KOPT-K1 (cell line): Measurements from ENCODE around the gene TBL1XR1.
"Not testable (repeated sequence)": the region's sequence is repeated elsewhere in the genome, so short reads cannot be mapped to it uniquely, and the experiment has no call there.

Source experiments
- H3K27ac ChIP-seq: fragments of 200-600 bp; sonication (generic); 2 replicates; pipeline ENCODE4 v1.5.1; 2016; ENCODE audit warnings: antibody characterized with exemption, mild to moderate bottlenecking, low read depth, low read length; ENCODE audit not compliant: poor library complexity, severe bottlenecking
- H3K36me3 ChIP-seq: fragments of 200-600 bp; sonication (generic); 2 replicates; pipeline ENCODE4 v1.5.1; 2017; ENCODE audit warnings: antibody characterized with exemption, mild to moderate bottlenecking, low read length, moderate library complexity; ENCODE audit not compliant: insufficient read depth
- H3K9me3 ChIP-seq: fragments of 200-600 bp; sonication (generic); 2 replicates; pipeline ENCODE4 v1.5.1; 2017; ENCODE audit warnings: antibody characterized with exemption, low read length, mild to moderate bottlenecking; ENCODE audit not compliant: insufficient read depth, poor library complexity, severe bottlenecking

Gene TBL1XR1

GRCh38 chr3:177179281-177180067, 17.8 kb downstream of the TBL1XR1 start:
- Histone ChIP-seq H3K27ac (no peak overlapping the region), H3K9me3 (no peaks in the 10 kb centered on the region), H3K36me3 (peaks cover 28% of the 10 kb centered on the region; the same call in 1 of the 2 replicates)

- no peak overlapping the region for H3K27ac ChIP-seq
- H3K36me3 ChIP-seq = peaks cover 34% of the 10 kb centered on the region; the same call in 1 of the 2 replicates
- H3K9me3 ChIP-seq = no peaks in the 10 kb centered on the region
Observed at GRCh38 chr3:177177749-177178221, 19.5 kb downstream of the TBL1XR1 start.

- Histone ChIP-seq H3K27ac (no peak overlapping the region), H3K36me3 (peaks cover 61% of the 10 kb centered on the region), H3K9me3 (no peaks in the 10 kb centered on the region)
Observed at GRCh38 chr3:177174607-177175170, 22.6 kb downstream of the TBL1XR1 start.

DNA sequence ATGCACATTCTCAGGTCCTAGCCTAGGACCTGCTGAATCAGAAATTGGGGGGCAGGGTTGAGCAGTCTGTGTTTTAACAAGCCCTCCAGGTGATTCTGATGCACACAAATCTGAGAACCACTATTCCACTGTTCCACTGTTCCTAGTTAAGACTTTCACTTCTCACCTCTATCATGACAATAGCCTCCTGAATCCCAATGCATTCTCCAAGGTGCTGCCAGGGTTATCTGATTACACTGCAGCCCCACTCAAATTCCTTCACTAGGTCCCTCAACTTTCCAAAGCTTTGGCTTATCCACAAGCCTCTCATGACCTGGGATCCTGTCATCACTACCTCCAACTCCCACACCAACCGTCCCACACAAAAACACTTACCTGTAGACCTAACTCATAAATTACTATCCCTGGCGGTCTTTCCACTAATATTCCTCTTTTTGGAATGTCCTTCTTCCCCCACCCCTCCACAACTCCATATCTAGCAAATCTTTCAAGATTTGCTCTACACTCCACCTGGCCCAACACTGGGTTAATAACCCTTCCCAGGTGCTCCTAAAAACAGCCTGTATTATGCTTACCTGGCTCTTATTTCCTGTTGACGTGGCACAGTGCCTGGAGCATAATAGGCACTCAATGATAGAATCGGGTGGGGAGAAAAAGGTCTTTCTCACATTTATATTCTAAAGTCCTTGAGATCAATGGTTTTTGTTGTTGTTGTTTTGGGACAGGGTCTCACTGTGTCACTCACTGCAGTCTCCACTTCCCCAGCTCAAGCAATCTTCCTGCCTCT, 27.2 kb downstream of the TBL1XR1 start:
- Histone ChIP-seq H3K36me3 (peaks cover 65% of the 10 kb centered on the region), H3K9me3 (peaks cover 11% of the 10 kb centered on the region), H3K27ac (no peak overlapping the region)

DNA sequence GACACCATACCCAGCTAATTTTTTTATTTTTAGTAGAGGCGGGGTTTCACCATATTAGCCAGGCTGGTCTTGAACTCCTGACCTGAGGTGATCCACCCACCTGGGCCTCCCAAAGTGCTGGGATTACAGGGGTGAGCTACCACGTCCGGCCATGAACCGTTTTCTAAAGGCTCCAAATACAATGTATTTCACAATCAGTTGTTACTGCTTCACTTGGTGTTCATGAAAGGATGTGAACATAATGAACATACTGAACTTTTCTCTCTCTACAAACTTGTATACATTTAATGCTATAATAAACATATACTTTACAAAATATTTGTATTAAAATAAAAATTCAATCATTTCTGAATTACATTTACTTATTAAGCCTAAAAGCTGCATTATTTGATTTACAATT, 28.9 kb downstream of the TBL1XR1 start:
- peaks cover 11% of the 10 kb centered on the region for H3K9me3 ChIP-seq
- peaks cover 75% of the 10 kb centered on the region for H3K36me3 ChIP-seq
- no peak overlapping the region for H3K27ac ChIP-seq

GRCh38 chr3:177162742-177163141, 34.5 kb downstream of the TBL1XR1 start:
- Histone ChIP-seq H3K9me3 (peaks cover 14% of the 10 kb centered on the region), H3K36me3 (peaks cover 68% of the 10 kb centered on the region), H3K27ac (no peak overlapping the region)

DNA sequence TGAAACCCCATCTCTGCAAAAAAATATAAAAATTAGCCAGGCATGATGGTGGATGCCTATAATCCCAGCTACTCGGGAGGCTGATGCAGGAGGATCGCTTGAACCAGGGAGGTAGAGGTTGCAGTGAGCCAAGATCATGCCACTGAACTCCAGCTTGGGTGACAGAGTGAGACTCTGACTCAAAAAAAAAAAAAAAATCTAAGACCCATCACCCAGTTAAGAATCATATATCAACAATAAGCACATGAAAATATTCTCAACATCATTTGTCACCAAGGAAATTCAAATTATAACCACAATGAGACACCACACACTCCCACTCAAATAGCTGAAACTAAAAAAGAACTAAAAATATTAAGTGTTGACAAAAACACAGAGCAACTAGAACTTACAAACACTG, 35.7 kb downstream of the TBL1XR1 start:
- H3K27ac ChIP-seq, H3K9me3 ChIP-seq: not testable (repeated sequence)
- H3K36me3 ChIP-seq = peaks cover 61% of the 10 kb centered on the region

- Histone ChIP-seq H3K27ac (no peak overlapping the region), H3K9me3 (peaks cover 4% of the 10 kb centered on the region), H3K36me3 (peaks cover 40% of the 10 kb centered on the region)
Observed at GRCh38 chr3:177158461-177158860, 38.8 kb downstream of the TBL1XR1 start.

DNA sequence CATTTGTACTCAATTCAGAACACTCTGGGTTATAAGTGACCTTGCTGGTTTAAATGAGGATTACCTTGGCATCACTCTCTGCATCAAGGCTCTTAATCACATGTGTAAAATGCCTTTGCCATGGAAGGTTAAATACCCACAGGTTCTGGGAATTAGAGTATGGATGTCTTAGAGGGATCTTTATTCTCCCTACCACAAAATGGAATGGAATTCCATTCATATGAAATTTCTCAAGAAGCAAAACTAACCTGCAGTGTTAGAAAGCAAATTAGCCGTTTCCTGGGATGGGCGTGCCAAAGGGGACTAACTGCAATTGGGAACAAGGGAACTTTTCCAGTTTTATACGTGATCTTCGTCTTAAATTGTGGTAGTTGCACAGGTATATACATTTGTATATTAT, 39.8 kb downstream of the TBL1XR1 start:
- peaks cover 4% of the 10 kb centered on the region for H3K9me3 ChIP-seq
- H3K27ac ChIP-seq = no peak overlapping the region

GRCh38 chr3:177154733-177155132, 42.5 kb downstream of the TBL1XR1 start:
- Histone ChIP-seq H3K27ac (no peak overlapping the region), H3K9me3 (no peaks in the 10 kb centered on the region), H3K36me3 (peaks cover 12% of the 10 kb centered on the region; the same call in 1 of the 2 replicates)

More for the DNA sequence above, 39.8 kb downstream of the TBL1XR1 start:
- H3K36me3 ChIP-seq = peaks cover 30% of the 10 kb centered on the region

- Histone ChIP-seq H3K9me3 (no peaks in the 10 kb centered on the region), H3K36me3 (peaks cover 17% of the 10 kb centered on the region; the same call in 1 of the 2 replicates), H3K27ac (no peak overlapping the region)
Observed at GRCh38 chr3:177150970-177151627, 46.2 kb downstream of the TBL1XR1 start.

- no peaks in the 10 kb centered on the region for H3K9me3 ChIP-seq
- peaks cover 22% of the 10 kb centered on the region; the same call in 1 of the 2 replicates for H3K36me3 ChIP-seq
- no peak overlapping the region for H3K27ac ChIP-seq
Observed at GRCh38 chr3:177150218-177150916, 46.9 kb downstream of the TBL1XR1 start.

DNA sequence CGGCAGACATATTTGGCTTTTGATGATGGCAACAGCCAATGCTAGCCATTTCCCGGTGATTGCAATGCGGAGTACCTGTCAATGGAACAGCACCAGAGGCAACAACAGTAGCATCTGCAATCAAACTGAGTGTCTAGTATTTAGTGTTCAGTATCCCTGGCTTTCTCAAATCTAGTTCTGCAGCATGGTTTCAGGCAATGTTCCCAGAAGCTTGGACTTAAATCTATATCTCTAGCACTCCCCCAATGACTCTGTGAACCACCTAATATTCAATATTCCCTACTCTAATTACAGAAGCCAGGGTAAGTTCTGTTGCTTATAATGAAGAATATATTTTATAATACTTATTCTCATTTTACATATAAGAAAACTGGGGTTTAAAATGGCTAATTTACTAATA, 48.2 kb downstream of the TBL1XR1 start:
- peaks cover 22% of the 10 kb centered on the region; the same call in 1 of the 2 replicates for H3K36me3 ChIP-seq
- no peak overlapping the region for H3K27ac ChIP-seq
- H3K9me3 ChIP-seq = no peaks in the 10 kb centered on the region

- Histone ChIP-seq H3K27ac (no peak overlapping the region), H3K9me3 (no peaks in the 10 kb centered on the region), H3K36me3 (peaks cover 26% of the 10 kb centered on the region; the same call in 1 of the 2 replicates)
Observed at GRCh38 chr3:177147790-177148189, 49.5 kb downstream of the TBL1XR1 start.
